Dendritic cell treated with granulocyte-macrophage colony-stimulating factor and Interleukin-4, amounts not matched to agents 40 ng/mL and 50 ng/mL, for 4 days (primary cell): ENCODE measurements around the gene HBM.
"Not testable (repeated sequence)": the region's sequence is repeated elsewhere in the genome, so short reads cannot be mapped to it uniquely, and the experiment has no call there.

Experiments used
- H3K27ac Mint-ChIP-seq: one replicate; pipeline ENCODE4 v1.8.0; 2022; ENCODE audit warnings: mild to moderate bottlenecking, mixed read lengths
- H3K27me3 Mint-ChIP-seq: one replicate; pipeline ENCODE4 v1.8.0; 2022; ENCODE audit warnings: mild to moderate bottlenecking, mixed read lengths
- H3K36me3 Mint-ChIP-seq: one replicate; pipeline ENCODE4 v1.8.0; 2022; ENCODE audit warnings: low read depth, mixed read lengths
- H3K4me1 Mint-ChIP-seq: one replicate; pipeline ENCODE4 v1.8.0; 2022; ENCODE audit warnings: low read depth, mixed read lengths
- H3K4me3 Mint-ChIP-seq: one replicate; pipeline ENCODE4 v1.8.0; 2022; ENCODE audit warnings: mild to moderate bottlenecking, moderate library complexity, mixed read lengths
- H3K9me3 Mint-ChIP-seq: one replicate; pipeline ENCODE4 v1.8.0; 2022; ENCODE audit warnings: mixed read lengths
- intact Hi-C: fragments of 100-400 bp; cut with micrococcal nuclease; formaldehyde crosslinking; loops from one replicate; pipeline ENCODE4 v1.15.0; 2022

The HBM gene

GRCh38 chr16:132120-132519, 33.7 kb upstream of the HBM start:
- Mint-ChIP-seq H3K27ac (no peak overlapping the region), H3K4me3 (no peak overlapping the region), H3K4me1 (no peaks in the 10 kb centered on the region), H3K27me3 (no peaks in the 10 kb centered on the region), H3K9me3 (no peaks in the 10 kb centered on the region), H3K36me3 (peaks cover 9% of the 10 kb centered on the region)
- intact Hi-C loops: no loop called here

GRCh38 chr16:133716-134115, 32.1 kb upstream of the HBM start:
- no peaks in the 10 kb centered on the region for H3K27me3 Mint-ChIP-seq
- H3K9me3 Mint-ChIP-seq: no peaks in the 10 kb centered on the region

GRCh38 chr16:138049-138417, 27.7 kb upstream of the HBM start:
- Mint-ChIP-seq H3K27ac (peak overlapping the region; percentile 99), H3K27me3 (peaks cover 3% of the 10 kb centered on the region), H3K36me3 (peaks cover 7% of the 10 kb centered on the region), H3K4me3 (peak overlapping the region; percentile 78), H3K4me1 (peaks cover 4% of the 10 kb centered on the region), H3K9me3 (no peaks in the 10 kb centered on the region)
- intact Hi-C loops: no loop called here

More at GRCh38 chr16:133716-134115, 32.1 kb upstream of the HBM start:
- Mint-ChIP-seq H3K4me3 (no peak overlapping the region), H3K4me1 (peaks cover under 1% of the 10 kb centered on the region), H3K27ac (no peak overlapping the region), H3K36me3 (peaks cover 13% of the 10 kb centered on the region)
- intact Hi-C loops: no loop called here

GRCh38 chr16:140175-140857, 25.5 kb upstream of the HBM start:
- Mint-ChIP-seq H3K27ac (no peak overlapping the region), H3K4me3 (no peak overlapping the region), H3K4me1 (peaks cover 4% of the 10 kb centered on the region), H3K9me3 (no peaks in the 10 kb centered on the region), H3K36me3 (peaks cover 7% of the 10 kb centered on the region), H3K27me3 (peaks cover 12% of the 10 kb centered on the region)
- intact Hi-C loops: no loop called here

GRCh38 chr16:142405-142967, 23.3 kb upstream of the HBM start:
- Mint-ChIP-seq H3K9me3 (no peaks in the 10 kb centered on the region), H3K36me3 (peaks cover 7% of the 10 kb centered on the region), H3K4me3 (no peak overlapping the region), H3K27ac (no peak overlapping the region), H3K27me3 (peaks cover 14% of the 10 kb centered on the region), H3K4me1 (peaks cover 4% of the 10 kb centered on the region)
- intact Hi-C loops: no loop called here

- Mint-ChIP-seq H3K4me3 (no peak overlapping the region), H3K9me3 (no peaks in the 10 kb centered on the region), H3K27ac (no peak overlapping the region), H3K27me3 (peaks cover 14% of the 10 kb centered on the region), H3K4me1 (peaks cover 4% of the 10 kb centered on the region), H3K36me3 (peaks cover 7% of the 10 kb centered on the region)
- intact Hi-C loops: no loop called here
Measured at GRCh38 chr16:143047-143446, 22.7 kb upstream of the HBM start.

- intact Hi-C loops: no loop called here
- H3K9me3 Mint-ChIP-seq: no peaks in the 10 kb centered on the region
- no peak overlapping the region for H3K27ac Mint-ChIP-seq
- peaks cover 6% of the 10 kb centered on the region for H3K36me3 Mint-ChIP-seq
- H3K27me3 Mint-ChIP-seq: peaks cover 16% of the 10 kb centered on the region
- H3K4me1 Mint-ChIP-seq: peaks cover 4% of the 10 kb centered on the region
- no peak overlapping the region for H3K4me3 Mint-ChIP-seq
Measured at GRCh38 chr16:143456-143855, 22.3 kb upstream of the HBM start.

- H3K4me3 Mint-ChIP-seq: no peak overlapping the region
- intact Hi-C loops: no loop called here
- peaks cover 5% of the 10 kb centered on the region for H3K4me1 Mint-ChIP-seq
- H3K36me3 Mint-ChIP-seq: no peaks in the 10 kb centered on the region
- H3K27me3 Mint-ChIP-seq: peaks cover 24% of the 10 kb centered on the region
- H3K27ac Mint-ChIP-seq: no peak overlapping the region
- no peaks in the 10 kb centered on the region for H3K9me3 Mint-ChIP-seq
Measured at GRCh38 chr16:144797-145252, 21.0 kb upstream of the HBM start.

GRCh38 chr16:146646-147045, 19.1 kb upstream of the HBM start:
- Mint-ChIP-seq H3K9me3 (no peaks in the 10 kb centered on the region), H3K4me3 (no peak overlapping the region), H3K27me3 (peaks cover 37% of the 10 kb centered on the region), H3K36me3 (no peaks in the 10 kb centered on the region), H3K27ac (no peak overlapping the region), H3K4me1 (peaks cover 5% of the 10 kb centered on the region)
- intact Hi-C loops: no loop called here

- Mint-ChIP-seq H3K4me3 (no peak overlapping the region), H3K27me3 (peaks cover 38% of the 10 kb centered on the region), H3K4me1 (peaks cover 6% of the 10 kb centered on the region)
Measured at GRCh38 chr16:149024-149660, 16.6 kb upstream of the HBM start.

GRCh38 chr16:152141-153128, 13.3 kb upstream of the HBM start, which contains the start of gene HBZ:
Gene HBZ, plus strand, starts transcription at chr16:152644. Its CDS starts 266 bp downstream, at chr16:152910.
- H3K27me3 Mint-ChIP-seq: peaks cover 62% of the 10 kb centered on the region
- no peak within 1 kb of the TSS for H3K27ac Mint-ChIP-seq
- intact Hi-C loops: no loop called here
- H3K36me3 Mint-ChIP-seq: no peaks in the 10 kb centered on the region
- H3K4me3 Mint-ChIP-seq: no peak within 1 kb of the TSS
- H3K4me1 Mint-ChIP-seq: peaks cover 17% of the 10 kb centered on the region
- H3K9me3 Mint-ChIP-seq: no peaks in the 10 kb centered on the region

More at GRCh38 chr16:149024-149660, 16.6 kb upstream of the HBM start:
- Mint-ChIP-seq H3K36me3 (no peaks in the 10 kb centered on the region), H3K9me3 (no peaks in the 10 kb centered on the region), H3K27ac (no peak overlapping the region)
- intact Hi-C loops: no loop called here

- H3K36me3 Mint-ChIP-seq, H3K9me3 Mint-ChIP-seq, H3K27ac Mint-ChIP-seq, H3K4me3 Mint-ChIP-seq, intact Hi-C loops: not testable (repeated sequence)
- Mint-ChIP-seq H3K4me1 (peaks cover 17% of the 10 kb centered on the region), H3K27me3 (peaks cover 66% of the 10 kb centered on the region)
Measured at GRCh38 chr16:153129-153521, 12.7 kb upstream of the HBM start.

GRCh38 chr16:153550-154216, 12.1 kb upstream of the HBM start:
- Mint-ChIP-seq H3K27me3 (peaks cover 66% of the 10 kb centered on the region), H3K27ac (peak overlapping the region; percentile 63), H3K4me1 (peaks cover 17% of the 10 kb centered on the region)
- H3K9me3 Mint-ChIP-seq, intact Hi-C loops, H3K36me3 Mint-ChIP-seq, H3K4me3 Mint-ChIP-seq: not testable (repeated sequence)
